Muscle of back (tissue), 11 donors: ENCODE data around the gene RAB5B. TPM values are rescaled to one million over a fixed set of nuclear protein-coding genes. Genes with fewer than 3 reads are reported as not detected.
A peak's percentile ranks its signal among the peaks of the same experiment; 100 is the strongest.
"Not testable (repeated sequence)": the region's sequence is repeated elsewhere in the genome, so short reads cannot be mapped to it uniquely, and the experiment has no call there.

Source experiments
- DNase-seq, 3 donors: peaks; one replicate each; pipeline versions ENCODE4 v3.0.0 to v3.0.0-alpha.2; 2013
- polyA plus RNA-seq, 10 donors: library from polyadenylated mRNA; unstranded; fragments of 120-200 nt; gene quantifications; one replicate each; pipeline ENCODE4 v1.2.1, GENCODE V29; 2013; ENCODE audit not compliant: insufficient read length in 10 of 10

Gene RAB5B
- polyA plus RNA-seq, 10 donors = 99.4 to 141 (median 121) TPM

DNA sequence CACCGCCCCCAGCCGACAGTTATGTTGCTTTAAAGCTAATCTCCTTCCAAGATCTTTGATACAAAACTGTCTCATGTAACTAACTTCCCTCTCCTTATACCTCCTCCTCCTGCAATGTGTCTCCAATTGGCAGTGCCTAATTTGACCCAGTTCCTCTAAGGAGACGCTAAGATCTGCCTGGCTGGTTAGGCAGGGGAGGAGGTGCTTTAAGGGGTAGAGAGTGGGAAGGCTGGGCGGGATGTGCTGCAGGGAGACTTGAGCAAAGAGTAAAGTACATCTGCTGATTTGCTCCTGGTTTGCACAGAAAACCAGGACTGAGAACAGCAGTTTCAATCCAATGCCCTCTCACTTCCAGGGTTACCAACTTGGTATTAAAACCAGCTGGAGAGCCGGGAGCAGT, 39.6 kb downstream of the RAB5B start:
- no peak for DNase-seq

- no peak for DNase-seq
Measured at GRCh38 chr12:56014205-56014604, 40.3 kb downstream of the RAB5B start.

DNA sequence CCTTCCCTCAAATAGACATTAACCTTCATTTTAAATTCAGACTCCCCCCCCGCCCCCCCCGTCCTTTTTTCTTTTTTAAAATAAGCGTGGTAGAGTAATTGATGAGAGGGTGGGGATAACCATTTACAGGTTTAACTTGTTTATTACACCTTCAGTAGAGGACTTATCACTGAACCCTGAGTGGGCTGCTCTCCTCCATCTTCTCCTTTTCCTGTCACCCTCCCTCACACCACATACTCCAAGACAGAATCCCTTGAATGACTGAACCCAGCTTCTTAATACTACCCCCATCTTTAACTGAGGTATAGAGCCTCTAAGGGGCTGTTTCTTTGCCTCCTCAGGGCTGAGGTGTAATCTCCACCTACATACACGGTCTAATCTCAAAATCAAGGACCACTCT, 43.3 kb downstream of the RAB5B start:
- DNase-seq = no peak

DNA sequence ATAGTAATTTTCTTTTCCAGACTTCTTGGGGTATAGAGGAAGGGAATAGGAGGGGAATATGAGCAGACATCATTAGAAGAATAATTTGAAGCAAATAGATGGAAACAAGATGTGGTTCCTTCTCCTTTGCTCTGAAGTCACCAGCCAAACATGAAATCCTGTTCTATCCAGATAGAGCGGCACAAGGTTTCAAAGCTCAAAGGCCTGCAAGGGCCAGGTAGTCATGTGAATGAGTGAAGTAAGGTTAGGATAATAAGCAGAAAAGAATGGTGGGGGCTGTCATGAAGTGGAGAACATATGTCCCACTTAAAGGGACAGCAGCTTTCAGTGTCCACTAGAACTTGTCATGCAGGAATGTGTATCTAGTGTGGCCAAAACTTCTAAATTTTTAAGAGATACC, 44.5 kb downstream of the RAB5B start:
- DNase-seq = no peak

DNA sequence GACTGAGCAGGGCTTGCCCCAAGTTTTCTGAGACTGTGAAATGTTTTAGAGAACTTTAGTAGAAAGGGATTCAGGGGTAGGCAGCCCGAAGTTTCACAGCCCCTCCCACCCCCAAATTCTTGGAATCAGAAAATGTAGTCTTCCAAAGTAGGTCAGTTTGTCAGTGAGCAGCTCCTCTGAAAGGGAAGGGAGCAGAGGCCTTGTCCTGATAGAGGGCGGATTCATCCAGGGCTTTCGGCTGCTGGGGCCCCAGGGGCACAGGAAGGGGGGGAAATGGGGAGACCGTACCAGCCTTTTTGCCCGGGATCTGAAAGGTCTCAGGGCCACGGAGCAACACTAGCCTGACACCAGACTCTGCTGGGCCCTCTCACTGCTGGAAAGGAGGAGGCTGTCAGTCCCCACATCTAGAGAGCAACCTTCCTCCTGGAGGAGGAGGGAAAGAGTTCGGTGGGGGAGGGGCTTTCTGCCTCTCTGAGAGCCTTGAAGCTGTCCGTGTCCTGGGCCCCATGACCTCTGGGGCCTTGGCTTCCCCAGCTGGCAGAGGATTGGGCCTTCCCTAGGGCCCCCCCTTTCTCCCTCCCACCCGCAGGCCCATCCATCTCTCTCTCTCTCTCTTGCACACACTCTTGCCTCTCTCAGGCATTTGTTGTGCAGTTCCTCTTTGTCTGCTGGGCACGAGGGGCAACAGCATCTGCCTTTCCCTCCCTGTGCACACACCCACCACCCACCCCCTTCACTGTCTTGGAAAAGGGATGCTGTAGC, 46.7 kb downstream of the RAB5B start, which contains the start of gene IKZF4:
Gene IKZF4 (plus strand): TSS at position 621 of the 762 bp plus-strand sequence. CDS start 451 bp downstream, outside the sequence.
- peak; percentile 61 to 92 (median 70) for DNase-seq

- DNase-seq = no peak
Measured at GRCh38 chr12:56021889-56022497, 48.1 kb downstream of the RAB5B start.

GRCh38 chr12:56028511-56029165, 54.8 kb downstream of the RAB5B start:
- no peak for DNase-seq

DNA sequence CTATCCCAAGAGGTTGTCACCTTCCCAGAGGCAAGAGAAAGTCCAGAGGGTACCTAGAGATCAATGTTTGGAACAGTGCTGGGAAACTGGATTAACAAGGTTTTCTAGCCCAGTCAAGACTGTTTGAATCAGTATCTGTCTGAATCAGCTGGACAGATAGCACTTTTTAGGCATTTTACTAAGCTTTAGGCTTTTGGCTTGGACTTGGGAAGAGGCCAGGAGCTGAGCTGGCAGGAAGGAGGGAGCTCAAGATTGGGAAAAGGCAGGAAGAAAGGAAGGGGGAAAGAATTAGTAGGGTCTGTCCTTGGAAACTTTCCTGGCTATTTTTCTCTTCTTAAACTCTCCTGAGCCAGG, 55.3 kb downstream of the RAB5B start:
- DNase-seq = peak in 2 of 3 donors; percentile 29 to 44

- DNase-seq = peak; percentile 48 to 83 (median 75)
Measured at GRCh38 chr12:56029666-56030293, 55.9 kb downstream of the RAB5B start.

- DNase-seq = no peak
Measured at GRCh38 chr12:56031987-56032386, 58.1 kb downstream of the RAB5B start.

GRCh38 chr12:56034586-56035332, 60.9 kb downstream of the RAB5B start:
- DNase-seq = no peak

- no peak for DNase-seq
Measured at GRCh38 chr12:56037161-56037560, 63.3 kb downstream of the RAB5B start.

DNA sequence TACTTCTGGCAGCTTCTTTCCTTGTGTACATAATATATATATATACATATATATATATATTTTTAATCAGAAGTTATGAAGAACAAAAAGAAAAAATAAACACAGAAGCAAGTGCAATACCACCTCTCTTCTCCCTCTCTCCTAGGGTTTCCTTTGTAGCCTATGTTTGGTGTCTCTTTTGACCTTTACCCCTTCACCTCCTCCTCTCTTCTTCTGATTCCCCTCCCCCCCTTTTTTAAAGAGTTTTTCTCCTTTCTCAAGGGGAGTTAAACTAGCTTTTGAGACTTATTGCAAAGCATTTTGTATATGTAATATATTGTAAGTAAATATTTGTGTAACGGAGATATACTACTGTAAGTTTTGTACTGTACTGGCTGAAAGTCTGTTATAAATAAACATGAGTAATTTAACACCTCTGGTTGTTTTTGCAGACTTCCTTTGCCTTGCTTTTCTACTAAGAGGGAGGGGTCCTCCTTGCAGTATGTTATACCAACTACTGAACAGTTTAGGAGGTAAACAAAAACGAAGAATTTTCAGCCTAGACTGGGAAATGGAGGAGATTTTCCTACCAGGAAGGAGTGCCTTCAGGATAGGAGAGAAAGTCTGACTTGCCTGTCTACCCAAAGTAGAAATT, 64.3 kb downstream of the RAB5B start:
- no peak for DNase-seq

DNA sequence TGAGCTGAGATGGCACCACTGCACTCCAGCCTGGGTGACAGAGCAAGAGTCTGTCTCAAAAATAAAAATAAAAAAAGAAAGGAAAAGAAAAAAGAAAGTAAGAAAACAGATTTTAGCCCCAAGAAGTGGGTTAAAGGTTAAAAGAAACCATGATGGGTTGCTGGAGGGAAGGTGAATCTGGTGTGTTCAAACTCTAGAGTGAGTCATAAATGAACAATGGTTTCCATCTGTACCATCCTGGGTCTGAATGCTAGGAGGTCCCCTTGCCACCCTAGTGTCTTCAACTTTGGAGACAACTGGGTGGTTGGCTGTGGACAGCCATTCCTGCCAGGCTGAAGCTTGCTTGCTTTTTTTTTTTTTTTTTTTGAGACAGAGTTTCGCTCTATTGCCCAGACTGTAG, 66.3 kb downstream of the RAB5B start:
- DNase-seq = no peak

- DNase-seq = no peak
Measured at GRCh38 chr12:56040963-56041551, 67.2 kb downstream of the RAB5B start.

- DNase-seq = peak; percentile 99 to 100 (median 99)
Measured at GRCh38 chr12:56041552-56042429, 67.9 kb downstream of the RAB5B start, which contains the start of gene RPS26. Gene RPS26 (plus strand): TSS chr12:56041918. CDS start chr12:56042167, 249 bp downstream.

DNA sequence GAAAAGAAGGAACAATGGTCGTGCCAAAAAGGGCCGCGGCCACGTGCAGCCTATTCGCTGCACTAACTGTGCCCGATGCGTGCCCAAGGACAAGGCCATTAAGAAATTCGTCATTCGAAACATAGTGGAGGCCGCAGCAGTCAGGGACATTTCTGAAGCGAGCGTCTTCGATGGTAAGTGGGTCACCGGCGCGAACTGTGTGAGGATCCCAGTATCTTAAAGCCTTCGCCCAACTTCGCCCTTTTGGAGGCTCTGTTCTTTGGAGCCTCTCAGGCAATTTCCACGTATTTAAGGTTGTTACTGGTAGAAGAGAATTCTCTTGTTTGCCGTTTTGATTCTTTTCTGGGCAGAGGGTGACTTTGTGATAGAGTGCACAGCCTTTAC, 68.5 kb downstream of the RAB5B start:
- DNase-seq = not testable (repeated sequence)

- no peak for DNase-seq
Measured at GRCh38 chr12:56042843-56043242, 69.0 kb downstream of the RAB5B start.
